SK-N-SH treated with all-trans-retinoic acid at 6 μM for 48 hours (cell line): Measurements from ENCODE around the gene GNPDA1.
"Not testable (repeated sequence)": the region's sequence is repeated elsewhere in the genome, so short reads cannot be mapped to it uniquely, and the experiment has no call there.

Experiments
- ATAC-seq: fragments of 200-7000 bp; cut with Tn5 transposase; 3 replicates; pipeline ENCODE4 v1.9.1; 2020; ENCODE audit warnings: mild to moderate bottlenecking, moderate library complexity
- BACH2 ChIP-seq: fragments of 250-450 bp; sonication (Bioruptor Pico); IDR thresholded peaks from 2 replicates; pipeline ENCODE4 v1.9.0; 2021; ENCODE audit warnings: mild to moderate bottlenecking, borderline replicate concordance
- CSDC2 ChIP-seq: fragments of 250-450 bp; sonication (Bioruptor Pico); IDR thresholded peaks from 2 replicates; pipeline ENCODE4 v1.5.0; 2020; ENCODE audit warnings: mild to moderate bottlenecking, moderate library complexity
- ESRRG ChIP-seq: fragments of 250-450 bp; sonication (Bioruptor Pico); IDR thresholded peaks from 2 replicates; pipeline ENCODE4 v1.6.1; 2021; ENCODE audit warnings: mild to moderate bottlenecking
- GLIS3 ChIP-seq: fragments of 250-450 bp; sonication (Bioruptor Pico); IDR thresholded peaks from 2 replicates; pipeline ENCODE4 v1.5.0; 2020; ENCODE audit warnings: mild to moderate bottlenecking, moderate library complexity
- ISL1 ChIP-seq: fragments of 250-450 bp; sonication (Bioruptor Pico); IDR thresholded peaks from 2 replicates; pipeline ENCODE4 v2.1.2; 2022; ENCODE audit warnings: mild to moderate bottlenecking, moderate library complexity
- OSR1 ChIP-seq: fragments of 250-450 bp; sonication (Bioruptor Pico); IDR thresholded peaks from 2 replicates; pipeline ENCODE4 v1.8.0; 2022; ENCODE audit warnings: moderate library complexity, mild to moderate bottlenecking, inconsistent platforms
- PATZ1 ChIP-seq: fragments of 250-450 bp; sonication (Bioruptor Pico); IDR thresholded peaks from 2 replicates; pipeline ENCODE4 v1.8.0; 2020; ENCODE audit warnings: mild to moderate bottlenecking, moderate library complexity, borderline replicate concordance
- PPARA ChIP-seq: fragments of 250-450 bp; sonication (Bioruptor Pico); IDR thresholded peaks from 2 replicates; pipeline ENCODE4 v1.5.0; 2020; ENCODE audit warnings: mild to moderate bottlenecking, borderline replicate concordance
- RARB ChIP-seq: fragments of 250-450 bp; sonication (Bioruptor Pico); IDR thresholded peaks from 2 replicates; pipeline ENCODE4 v1.8.0; 2021; ENCODE audit warnings: mild to moderate bottlenecking, moderate library complexity
- TCF4 ChIP-seq: fragments of 250-450 bp; sonication (Bioruptor Pico); IDR thresholded peaks from 2 replicates; pipeline ENCODE4 v1.8.0; 2021; ENCODE audit warnings: mild to moderate bottlenecking, moderate library complexity, borderline replicate concordance
- TOX ChIP-seq: fragments of 250-450 bp; sonication (Bioruptor Pico); IDR thresholded peaks from 2 replicates; pipeline ENCODE4 v1.8.0; 2021; ENCODE audit warnings: mild to moderate bottlenecking, moderate library complexity, borderline replicate concordance
- ZC3H10 ChIP-seq: fragments of 250-450 bp; sonication (Bioruptor Pico); IDR thresholded peaks from 2 replicates; pipeline ENCODE4 v1.5.1; 2021; ENCODE audit warnings: mild to moderate bottlenecking, moderate library complexity
- ZFP3 ChIP-seq: fragments of 250-450 bp; sonication (Bioruptor Pico); IDR thresholded peaks from 2 replicates; pipeline ENCODE4 v1.5.0; 2020; ENCODE audit warnings: mild to moderate bottlenecking, moderate library complexity
- ZFP30 ChIP-seq: fragments of 450-650 bp; formaldehyde crosslinking; IDR thresholded peaks from 2 replicates; pipeline ENCODE4 v1.5.0; 2022; ENCODE audit warnings: mild to moderate bottlenecking, moderate library complexity
- ZNF565 ChIP-seq: fragments of 450-650 bp; formaldehyde crosslinking; conservative IDR thresholded peaks from 2 replicates; pipeline ENCODE4 v1.5.0; 2020; ENCODE audit warnings: low read depth, mild to moderate bottlenecking, moderate library complexity
- ZNF70 ChIP-seq: fragments of 450-650 bp; formaldehyde crosslinking; IDR thresholded peaks from 2 replicates; pipeline ENCODE4 v1.5.0; 2020; ENCODE audit warnings: mild to moderate bottlenecking, moderate library complexity
- ZNF8 ChIP-seq: fragments of 450-650 bp; formaldehyde crosslinking; IDR thresholded peaks from 2 replicates; pipeline ENCODE4 v1.5.0; 2020; ENCODE audit warnings: mild to moderate bottlenecking, moderate library complexity
- TF ChIP-seq, protein P1 (sequence below): fragments of 250-450 bp; sonication (Bioruptor Pico); IDR thresholded peaks from 2 replicates; pipeline ENCODE4 v1.5.1; 2020; ENCODE audit warnings: low read depth, mild to moderate bottlenecking, moderate library complexity
- TF ChIP-seq, protein P2 (sequence below): fragments of 250-450 bp; sonication (Bioruptor Pico); IDR thresholded peaks from 2 replicates; pipeline ENCODE4 v1.8.0; 2021; ENCODE audit warnings: low read depth, mild to moderate bottlenecking, moderate library complexity, borderline replicate concordance
- TF ChIP-seq, protein P3 (sequence below): fragments of 250-450 bp; sonication (Bioruptor Pico); IDR thresholded peaks from 2 replicates; pipeline ENCODE4 v1.5.0; 2020; ENCODE audit warnings: mild to moderate bottlenecking, moderate library complexity

GNPDA1 gene

GRCh38 chr5:142033632-142034567 is 21.1 kb upstream of the GNPDA1 start:
- TF ChIP-seq ZNF8 (CRISPR knock-in tag), result peak; percentile 59
- TF ChIP-seq, all 23 proteins: peak for 1; not testable (repeated sequence) for 22
- ATAC-seq, result not testable (repeated sequence)

- ATAC-seq, result no peak
- no peak for TF ChIP-seq ISL1 (CRISPR knock-in tag)
- no peak for TF ChIP-seq PPARA
- TF ChIP-seq OSR1, result no peak
- TF ChIP-seq, protein P1, sequence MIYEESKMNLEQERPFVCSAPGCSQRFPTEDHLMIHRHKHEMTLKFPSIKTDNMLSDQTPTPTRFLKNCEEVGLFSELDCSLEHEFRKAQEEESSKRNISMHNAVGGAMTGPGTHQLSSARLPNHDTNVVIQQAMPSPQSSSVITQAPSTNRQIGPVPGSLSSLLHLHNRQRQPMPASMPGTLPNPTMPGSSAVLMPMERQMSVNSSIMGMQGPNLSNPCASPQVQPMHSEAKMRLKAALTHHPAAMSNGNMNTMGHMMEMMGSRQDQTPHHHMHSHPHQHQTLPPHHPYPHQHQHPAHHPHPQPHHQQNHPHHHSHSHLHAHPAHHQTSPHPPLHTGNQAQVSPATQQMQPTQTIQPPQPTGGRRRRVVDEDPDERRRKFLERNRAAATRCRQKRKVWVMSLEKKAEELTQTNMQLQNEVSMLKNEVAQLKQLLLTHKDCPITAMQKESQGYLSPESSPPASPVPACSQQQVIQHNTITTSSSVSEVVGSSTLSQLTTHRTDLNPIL (CRISPR knock-in tag), result no peak
Observed at GRCh38 chr5:142032747-142033631, 20.2 kb upstream of the GNPDA1 start.

DNA sequence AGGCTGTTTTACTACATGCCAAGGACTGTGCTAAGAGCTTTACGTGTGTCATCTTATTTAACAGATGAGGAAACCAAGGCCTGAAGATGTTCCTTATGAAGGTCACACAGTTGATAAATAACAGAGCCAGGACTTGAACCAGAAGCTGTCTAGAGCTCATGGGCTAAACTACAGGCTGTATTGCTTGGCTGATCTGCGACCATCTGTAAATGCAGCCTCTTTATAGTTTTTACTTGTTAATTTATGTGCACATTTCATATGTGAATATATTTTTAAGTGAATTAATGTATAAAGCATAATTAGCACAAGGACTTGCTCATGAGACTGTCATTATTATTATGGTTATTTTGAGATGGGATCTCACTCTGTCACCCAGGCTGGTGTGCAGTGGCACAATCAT is 19.3 kb upstream of the GNPDA1 start:
- ATAC-seq, result no peak
- no peak for TF ChIP-seq ZFP3 (CRISPR knock-in tag)
- TF ChIP-seq BACH2 (CRISPR knock-in tag), result no peak
- TF ChIP-seq CSDC2 (CRISPR knock-in tag), result no peak
- no peak for TF ChIP-seq TOX
- TF ChIP-seq, protein P2, sequence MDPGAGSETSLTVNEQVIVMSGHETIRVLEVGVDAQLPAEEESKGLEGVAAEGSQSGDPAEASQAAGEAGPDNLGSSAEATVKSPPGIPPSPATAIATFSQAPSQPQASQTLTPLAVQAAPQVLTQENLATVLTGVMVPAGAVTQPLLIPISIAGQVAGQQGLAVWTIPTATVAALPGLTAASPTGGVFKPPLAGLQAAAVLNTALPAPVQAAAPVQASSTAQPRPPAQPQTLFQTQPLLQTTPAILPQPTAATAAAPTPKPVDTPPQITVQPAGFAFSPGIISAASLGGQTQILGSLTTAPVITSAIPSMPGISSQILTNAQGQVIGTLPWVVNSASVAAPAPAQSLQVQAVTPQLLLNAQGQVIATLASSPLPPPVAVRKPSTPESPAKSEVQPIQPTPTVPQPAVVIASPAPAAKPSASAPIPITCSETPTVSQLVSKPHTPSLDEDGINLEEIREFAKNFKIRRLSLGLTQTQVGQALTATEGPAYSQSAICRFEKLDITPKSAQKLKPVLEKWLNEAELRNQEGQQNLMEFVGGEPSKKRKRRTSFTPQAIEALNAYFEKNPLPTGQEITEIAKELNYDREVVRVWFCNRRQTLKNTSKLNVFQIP (CRISPR knock-in tag), result no peak
- TF ChIP-seq, protein P3, sequence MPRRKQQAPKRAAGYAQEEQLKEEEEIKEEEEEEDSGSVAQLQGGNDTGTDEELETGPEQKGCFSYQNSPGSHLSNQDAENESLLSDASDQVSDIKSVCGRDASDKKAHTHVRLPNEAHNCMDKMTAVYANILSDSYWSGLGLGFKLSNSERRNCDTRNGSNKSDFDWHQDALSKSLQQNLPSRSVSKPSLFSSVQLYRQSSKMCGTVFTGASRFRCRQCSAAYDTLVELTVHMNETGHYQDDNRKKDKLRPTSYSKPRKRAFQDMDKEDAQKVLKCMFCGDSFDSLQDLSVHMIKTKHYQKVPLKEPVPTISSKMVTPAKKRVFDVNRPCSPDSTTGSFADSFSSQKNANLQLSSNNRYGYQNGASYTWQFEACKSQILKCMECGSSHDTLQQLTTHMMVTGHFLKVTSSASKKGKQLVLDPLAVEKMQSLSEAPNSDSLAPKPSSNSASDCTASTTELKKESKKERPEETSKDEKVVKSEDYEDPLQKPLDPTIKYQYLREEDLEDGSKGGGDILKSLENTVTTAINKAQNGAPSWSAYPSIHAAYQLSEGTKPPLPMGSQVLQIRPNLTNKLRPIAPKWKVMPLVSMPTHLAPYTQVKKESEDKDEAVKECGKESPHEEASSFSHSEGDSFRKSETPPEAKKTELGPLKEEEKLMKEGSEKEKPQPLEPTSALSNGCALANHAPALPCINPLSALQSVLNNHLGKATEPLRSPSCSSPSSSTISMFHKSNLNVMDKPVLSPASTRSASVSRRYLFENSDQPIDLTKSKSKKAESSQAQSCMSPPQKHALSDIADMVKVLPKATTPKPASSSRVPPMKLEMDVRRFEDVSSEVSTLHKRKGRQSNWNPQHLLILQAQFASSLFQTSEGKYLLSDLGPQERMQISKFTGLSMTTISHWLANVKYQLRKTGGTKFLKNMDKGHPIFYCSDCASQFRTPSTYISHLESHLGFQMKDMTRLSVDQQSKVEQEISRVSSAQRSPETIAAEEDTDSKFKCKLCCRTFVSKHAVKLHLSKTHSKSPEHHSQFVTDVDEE, result no peak
- no peak for TF ChIP-seq PPARA
- no peak for TF ChIP-seq PATZ1
- no peak for TF ChIP-seq TCF4 (CRISPR knock-in tag)
- TF ChIP-seq RARB (CRISPR knock-in tag), result no peak
- no peak for TF ChIP-seq ZC3H10 (CRISPR knock-in tag)
- TF ChIP-seq ZNF565 (CRISPR knock-in tag), result no peak
- TF ChIP-seq ESRRG (CRISPR knock-in tag), result no peak
- TF ChIP-seq ZNF70 (CRISPR knock-in tag), result no peak
- TF ChIP-seq GLIS3 (CRISPR knock-in tag), result no peak
- TF ChIP-seq ZFP30 (CRISPR knock-in tag), result no peak
- no peak for TF ChIP-seq ISL1 (CRISPR knock-in tag)

GRCh38 chr5:142025637-142026036 is 12.8 kb upstream of the GNPDA1 start:
- no peak for TF ChIP-seq RARB (CRISPR knock-in tag)
- no peak for ATAC-seq
